Parathyroid adenoma (tissue), 2 donors: ENCODE results near the gene BEGAIN.

Source experiments
- H2AFZ ChIP-seq: fragments of 300-600 bp; sonication (generic); one replicate; pipeline ENCODE4 v1.7.0; 2017; ENCODE audit warnings: antibody characterized with exemption, mild to moderate bottlenecking
- H3K27ac ChIP-seq: fragments of 300-600 bp; sonication (generic); one replicate; pipeline ENCODE4 v1.7.0; 2017
- H3K27me3 ChIP-seq: fragments of 300-600 bp; sonication (generic); one replicate; pipeline ENCODE4 v1.7.0; 2017; ENCODE audit warnings: low read length; ENCODE audit not compliant: control insufficient read depth, insufficient read depth
- H3K36me3 ChIP-seq: fragments of 300-600 bp; sonication (generic); one replicate; pipeline ENCODE4 v1.7.0; 2017; ENCODE audit warnings: low read length; ENCODE audit not compliant: control insufficient read depth, insufficient read depth
- H3K4me1 ChIP-seq: fragments of 300-600 bp; sonication (generic); one replicate; pipeline ENCODE4 v1.7.0; 2017; ENCODE audit warnings: control low read depth
- H3K4me2 ChIP-seq: fragments of 300-600 bp; sonication (generic); one replicate; pipeline ENCODE4 v1.7.0; 2017; ENCODE audit warnings: low read length
- H3K4me3 ChIP-seq: fragments of 300-600 bp; sonication (generic); one replicate; pipeline ENCODE4 v1.7.0; 2017; ENCODE audit warnings: low read depth, low read length
- H3K79me2 ChIP-seq: fragments of 300-600 bp; sonication (generic); one replicate; pipeline ENCODE4 v1.7.0; 2017; ENCODE audit warnings: control low read depth
- H3K9ac ChIP-seq: fragments of 300-600 bp; sonication (generic); one replicate; pipeline ENCODE4 v1.7.0; 2017; ENCODE audit warnings: mild to moderate bottlenecking
- H3K9me3 ChIP-seq: fragments of 300-600 bp; sonication (generic); one replicate; pipeline ENCODE4 v1.7.0; 2017; ENCODE audit warnings: low read length; ENCODE audit not compliant: control insufficient read depth
- TF ChIP-seq, protein P1 (sequence below): fragments of 300-600 bp; sonication (generic); IDR thresholded peaks from one replicate; pipeline ENCODE4 v1.7.0; 2017; ENCODE audit warnings: antibody characterized with exemption, mild to moderate bottlenecking
- donor health status: primary hyperparathyroidism.

Gene BEGAIN

GRCh38 chr14:100548295-100548655 is 38.9 kb downstream of the BEGAIN start:
- Histone ChIP-seq H3K4me1 (peaks cover 5% of the 10 kb centered on the region), H3K9ac (no peak overlapping the region), H2AFZ (no peak overlapping the region), H3K79me2 (no peaks in the 10 kb centered on the region), H3K4me3 (no peak overlapping the region), H3K9me3 (no peaks in the 10 kb centered on the region), H3K27me3 (no peaks in the 10 kb centered on the region), H3K36me3 (no peaks in the 10 kb centered on the region), H3K27ac (no peak overlapping the region), H3K4me2 (no peak overlapping the region)
- TF ChIP-seq, protein P1, sequence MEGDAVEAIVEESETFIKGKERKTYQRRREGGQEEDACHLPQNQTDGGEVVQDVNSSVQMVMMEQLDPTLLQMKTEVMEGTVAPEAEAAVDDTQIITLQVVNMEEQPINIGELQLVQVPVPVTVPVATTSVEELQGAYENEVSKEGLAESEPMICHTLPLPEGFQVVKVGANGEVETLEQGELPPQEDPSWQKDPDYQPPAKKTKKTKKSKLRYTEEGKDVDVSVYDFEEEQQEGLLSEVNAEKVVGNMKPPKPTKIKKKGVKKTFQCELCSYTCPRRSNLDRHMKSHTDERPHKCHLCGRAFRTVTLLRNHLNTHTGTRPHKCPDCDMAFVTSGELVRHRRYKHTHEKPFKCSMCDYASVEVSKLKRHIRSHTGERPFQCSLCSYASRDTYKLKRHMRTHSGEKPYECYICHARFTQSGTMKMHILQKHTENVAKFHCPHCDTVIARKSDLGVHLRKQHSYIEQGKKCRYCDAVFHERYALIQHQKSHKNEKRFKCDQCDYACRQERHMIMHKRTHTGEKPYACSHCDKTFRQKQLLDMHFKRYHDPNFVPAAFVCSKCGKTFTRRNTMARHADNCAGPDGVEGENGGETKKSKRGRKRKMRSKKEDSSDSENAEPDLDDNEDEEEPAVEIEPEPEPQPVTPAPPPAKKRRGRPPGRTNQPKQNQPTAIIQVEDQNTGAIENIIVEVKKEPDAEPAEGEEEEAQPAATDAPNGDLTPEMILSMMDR: no peak

DNA sequence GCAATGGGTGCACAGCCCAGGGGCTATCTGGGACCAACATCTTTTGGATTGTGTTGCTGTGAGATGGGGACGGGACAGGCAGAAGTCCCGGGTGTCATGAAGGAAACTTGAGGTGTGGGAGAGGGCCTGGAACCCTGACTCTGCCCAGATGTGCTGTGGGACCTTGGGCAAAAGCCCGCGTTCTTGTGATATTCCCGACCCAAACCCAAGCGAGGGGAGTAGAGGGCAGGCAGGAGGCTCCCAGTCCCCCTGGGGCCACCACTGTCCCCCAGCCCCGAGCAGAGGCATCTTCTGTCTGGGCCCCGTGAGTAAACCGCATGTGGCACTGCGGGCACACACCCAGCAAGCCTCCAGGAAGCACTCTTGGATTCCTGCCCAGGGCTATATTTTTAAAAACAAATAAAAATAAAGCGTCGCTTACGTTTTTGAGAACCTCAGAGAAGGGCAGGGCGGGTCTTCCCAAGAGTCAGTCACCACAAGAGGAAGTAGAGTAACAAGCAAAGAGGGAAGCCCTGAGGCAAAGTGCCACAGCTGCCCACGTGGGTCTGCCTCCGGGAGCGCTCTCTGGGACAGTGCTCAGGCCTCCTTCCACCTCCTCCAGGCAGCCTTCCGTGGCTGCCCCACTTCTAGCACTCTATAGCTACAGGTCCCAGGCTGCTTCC is 39.5 kb downstream of the BEGAIN start:
- no peaks in the 10 kb centered on the region for H3K27me3 ChIP-seq
- no peaks in the 10 kb centered on the region for H3K79me2 ChIP-seq
- H3K9ac ChIP-seq: no peak overlapping the region
- TF ChIP-seq, protein P1: no peak
- H2AFZ ChIP-seq: peak overlapping the region; percentile 11
- no peak overlapping the region for H3K4me3 ChIP-seq
- no peak overlapping the region for H3K4me2 ChIP-seq
- H3K9me3 ChIP-seq: no peaks in the 10 kb centered on the region
- peaks cover 5% of the 10 kb centered on the region for H3K4me1 ChIP-seq
- no peaks in the 10 kb centered on the region for H3K36me3 ChIP-seq
- H3K27ac ChIP-seq: no peak overlapping the region

GRCh38 chr14:100546051-100546443 is 41.2 kb downstream of the BEGAIN start:
- Histone ChIP-seq H2AFZ (no peak overlapping the region), H3K79me2 (no peaks in the 10 kb centered on the region), H3K36me3 (no peaks in the 10 kb centered on the region), H3K4me2 (no peak overlapping the region), H3K4me1 (peaks cover 5% of the 10 kb centered on the region), H3K4me3 (no peak overlapping the region), H3K27ac (no peak overlapping the region), H3K9me3 (no peaks in the 10 kb centered on the region), H3K9ac (no peak overlapping the region), H3K27me3 (no peaks in the 10 kb centered on the region)
- TF ChIP-seq, protein P1: no peak

- H3K79me2 ChIP-seq: no peaks in the 10 kb centered on the region
- no peaks in the 10 kb centered on the region for H3K9me3 ChIP-seq
- H3K36me3 ChIP-seq: no peaks in the 10 kb centered on the region
- H3K4me3 ChIP-seq: no peak overlapping the region
- H3K27me3 ChIP-seq: no peaks in the 10 kb centered on the region
- no peak overlapping the region for H3K27ac ChIP-seq
- no peak overlapping the region for H3K9ac ChIP-seq
- H3K4me2 ChIP-seq: no peak overlapping the region
- H2AFZ ChIP-seq: no peak overlapping the region
- TF ChIP-seq, protein P1: no peak
- H3K4me1 ChIP-seq: peaks cover 5% of the 10 kb centered on the region
Observed at GRCh38 chr14:100545359-100545758, 41.9 kb downstream of the BEGAIN start.

DNA sequence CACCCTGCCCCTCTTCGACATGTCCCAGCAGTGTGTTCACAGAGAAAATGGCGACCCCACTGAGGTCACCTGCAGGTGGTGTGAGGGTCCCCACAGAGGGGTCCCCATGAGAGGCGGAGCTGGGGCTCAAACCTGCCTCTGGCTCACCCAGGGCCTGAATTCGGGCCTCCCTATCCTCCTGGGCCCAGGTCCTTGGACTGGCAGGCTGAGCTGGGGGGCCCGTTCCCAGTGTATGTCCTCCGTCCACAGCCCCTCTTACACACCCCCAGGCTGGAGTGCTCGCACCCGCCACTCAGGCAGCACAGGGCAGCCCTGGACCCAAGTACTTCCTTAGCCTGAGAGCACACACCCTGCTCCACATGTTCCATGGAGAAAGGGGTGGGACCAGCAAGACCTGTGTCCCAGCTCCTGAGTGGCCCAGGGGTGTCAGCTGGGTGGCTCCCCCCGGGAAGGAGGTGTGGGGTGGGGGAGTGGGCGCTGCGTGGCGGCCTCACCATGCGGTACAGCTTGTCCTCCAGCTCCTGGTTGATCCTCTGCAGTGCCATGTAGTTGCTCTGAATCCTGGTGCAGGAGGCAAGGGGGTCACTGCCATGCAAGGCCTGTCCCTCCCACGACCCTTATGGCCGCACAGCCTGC is 42.6 kb downstream of the BEGAIN start:
- H3K4me1 ChIP-seq: peaks cover 5% of the 10 kb centered on the region
- no peak overlapping the region for H3K4me3 ChIP-seq
- no peak overlapping the region for H3K4me2 ChIP-seq
- H3K27me3 ChIP-seq: no peaks in the 10 kb centered on the region
- TF ChIP-seq, protein P1: no peak
- H3K9ac ChIP-seq: no peak overlapping the region
- H3K36me3 ChIP-seq: no peaks in the 10 kb centered on the region
- H2AFZ ChIP-seq: no peak overlapping the region
- no peaks in the 10 kb centered on the region for H3K9me3 ChIP-seq
- H3K79me2 ChIP-seq: no peaks in the 10 kb centered on the region
- H3K27ac ChIP-seq: no peak overlapping the region
